Right cardiac atrium (tissue), 5 donors: ENCODE measurements around the gene HERC4. TPM values are rescaled to one million over a fixed set of nuclear protein-coding genes. Genes with fewer than 3 reads are reported as not detected.

ENCODE experiments used
- ATAC-seq, 2 donors: fragments of 200-7000 bp; cut with Tn5 transposase; one replicate each; pipeline versions ENCODE4 v1.8.0 to v1.9.1; 2020; ENCODE audit warnings: moderate library complexity in 2 of 2, mild to moderate bottlenecking in 1 of 2
- DNase-seq, 3 donors: peaks; one replicate each; pipeline ENCODE4 v3.0.0-alpha.2; 2020
- H3K27ac ChIP-seq: one replicate; pipeline ENCODE4 v1.5.1; 2013; ENCODE audit warnings: mild to moderate bottlenecking, low read length, control low read depth, moderate library complexity
- H3K27me3 ChIP-seq: one replicate; pipeline ENCODE4 v1.6.1; 2013; ENCODE audit not compliant: control insufficient read depth, insufficient read depth
- H3K4me1 ChIP-seq: one replicate; pipeline ENCODE4 v1.6.1; 2013; ENCODE audit warnings: low read length; ENCODE audit not compliant: control insufficient read depth, insufficient read depth
- H3K4me3 ChIP-seq: one replicate; pipeline ENCODE4 v1.5.1; 2013; ENCODE audit warnings: low read length, control low read depth
- H3K9me3 ChIP-seq: one replicate; pipeline ENCODE4 v1.6.1; 2013; ENCODE audit warnings: low read length; ENCODE audit not compliant: control insufficient read depth
- WGBS: extraction: QIAGEN DNeasy Blood & Tissue Kit; methylation state at CpG from one replicate; pipeline ENCODE4 v1.1.7; 2013; 5-methylcytosine and 5-hydroxymethylcytosine counted together
- intact Hi-C, 4 donors: fragments of 100-400 bp; cut with DNase I; formaldehyde crosslinking; loops; one replicate each; pipeline versions ENCODE4 v1.11.0 to v1.14.0; 2022 to 2023
- polyA plus RNA-seq: library from polyadenylated mRNA; stranded (reverse); fragments of 200-250 nt; gene quantifications from one replicate; pipeline ENCODE4 v1.2.3, GENCODE V29; 2013
- total RNA-seq, 4 donors: library from RNA; stranded (reverse); fragmentation: NEBNext Ultra II Directional; extraction: Animal tissue kit (Norgen Biotek cat#: 25700); gene quantifications; one replicate each; pipeline ENCODE4 v1.2.1, GENCODE V29; 2021
- donor health status: healthy with polysubstance abuse.
- donor health status: DM: no; HTN: yes; CAD: no.
- donor health status: DM: no; HTN: no; CAD: no.
- donor health status: DM: no; HTN: yes; CAD: no; lungs with severe emphysema.
- donor health status: DM: yes; HTN: yes; CAD: no.

The HERC4 gene
- total and polyA plus RNA-seq, 5 donors, result 14.0 to 37.0 (median 33.8) TPM

DNA sequence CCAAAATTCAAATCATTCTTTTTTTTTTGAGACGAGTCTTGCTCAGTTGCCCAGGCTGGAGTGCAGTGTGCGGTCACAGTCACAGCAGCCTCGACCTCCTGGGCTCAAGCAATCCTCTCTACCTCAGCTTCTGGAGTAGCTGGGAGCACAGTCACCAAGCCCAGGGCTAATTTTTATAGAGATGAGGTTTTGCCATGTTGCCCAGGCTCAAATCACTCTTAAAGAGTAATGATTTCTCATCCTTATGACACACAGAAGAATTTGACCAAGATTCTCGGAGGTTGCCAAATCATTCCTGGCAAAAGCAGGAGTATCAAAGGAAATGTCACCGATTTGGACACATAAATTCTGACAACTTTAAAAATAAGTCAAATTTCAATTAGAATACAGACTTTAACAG, 151.5 kb downstream of the HERC4 start:
- DNase-seq (no peak), ATAC-seq (no peak)
- 93% methylated on average over 5 of the region's 5 CpGs for WGBS

DNA sequence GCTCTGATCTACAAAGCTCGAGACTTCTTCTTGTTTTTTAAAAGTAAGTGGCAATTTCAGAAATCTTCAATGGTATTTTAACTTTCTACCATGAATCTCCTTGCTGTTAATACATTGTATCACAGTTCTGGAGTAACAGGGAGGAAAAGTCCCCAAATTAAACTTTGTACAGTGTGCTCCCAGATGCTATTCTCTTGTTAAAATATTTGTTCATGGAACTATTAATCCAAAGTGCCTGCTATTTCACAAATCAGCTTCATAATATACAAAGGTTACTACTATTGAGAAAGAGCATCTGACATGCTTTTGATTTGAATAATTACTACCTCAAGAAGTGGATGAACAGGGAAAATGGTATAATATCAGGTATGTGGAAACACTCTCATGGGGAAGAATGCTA, 154.0 kb downstream of the HERC4 start:
- ATAC-seq (no peak), DNase-seq (no peak)
- Histone ChIP-seq H3K27me3 (no peaks in the 10 kb centered on the region), H3K4me1 (no peaks in the 10 kb centered on the region), H3K9me3 (no peaks in the 10 kb centered on the region), H3K4me3 (no peak overlapping the region), H3K27ac (no peak overlapping the region)
- WGBS, result 97% methylated on average over 1 of the region's 1 CpG
- intact Hi-C loops, result no loop called here

More for the DNA sequence above, 151.5 kb downstream of the HERC4 start:
- no peaks in the 10 kb centered on the region for H3K27me3 ChIP-seq
- H3K9me3 ChIP-seq, result no peaks in the 10 kb centered on the region
- intact Hi-C loops, result no loop called here
- H3K4me3 ChIP-seq, result no peak overlapping the region
- H3K4me1 ChIP-seq, result no peaks in the 10 kb centered on the region
- no peak overlapping the region for H3K27ac ChIP-seq

DNA sequence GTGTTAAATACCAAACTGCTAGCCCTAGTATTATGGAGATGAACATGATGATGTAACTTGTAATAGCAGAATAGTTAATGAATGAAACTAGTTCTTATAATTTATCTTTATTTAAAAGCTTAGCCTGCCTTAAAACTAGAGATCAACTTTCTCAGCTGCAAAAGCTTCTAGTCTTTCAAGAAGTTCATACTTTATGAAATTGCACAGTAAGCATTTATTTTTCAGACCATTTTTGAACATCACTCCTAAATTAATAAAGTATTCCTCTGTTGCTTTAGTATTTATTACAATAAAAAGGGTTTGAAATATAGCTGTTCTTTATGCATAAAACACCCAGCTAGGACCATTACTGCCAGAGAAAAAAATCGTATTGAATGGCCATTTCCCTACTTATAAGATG, 157.4 kb downstream of the HERC4 start:
- no peaks in the 10 kb centered on the region for H3K9me3 ChIP-seq
- ATAC-seq (no peak), DNase-seq (no peak)
- intact Hi-C loops, result no loop called here
- no peak overlapping the region for H3K27ac ChIP-seq
- 69% methylated on average over 1 of the region's 1 CpG for WGBS
- H3K27me3 ChIP-seq, result no peaks in the 10 kb centered on the region
- no peak overlapping the region for H3K4me3 ChIP-seq
- H3K4me1 ChIP-seq, result no peaks in the 10 kb centered on the region

DNA sequence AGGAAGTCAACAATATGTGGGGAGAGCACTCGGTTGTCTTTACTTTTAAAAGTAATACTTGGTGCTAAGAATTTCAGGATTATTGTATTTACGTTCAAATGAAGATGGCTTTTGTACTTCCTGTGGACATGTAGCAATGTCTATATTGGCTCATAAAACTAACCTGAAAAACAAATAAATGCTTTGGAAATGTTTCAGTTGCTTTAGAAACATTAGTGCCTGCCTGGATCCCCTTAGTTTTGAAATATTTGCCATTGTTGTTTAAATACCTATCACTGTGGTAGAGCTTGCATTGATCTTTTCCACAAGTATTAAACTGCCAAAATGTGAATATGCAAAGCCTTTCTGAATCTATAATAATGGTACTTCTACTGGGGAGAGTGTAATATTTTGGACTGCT, 157.9 kb downstream of the HERC4 start:
- Histone ChIP-seq H3K4me3 (no peak overlapping the region), H3K4me1 (no peaks in the 10 kb centered on the region), H3K27me3 (no peaks in the 10 kb centered on the region), H3K27ac (no peak overlapping the region), H3K9me3 (no peaks in the 10 kb centered on the region)
- DNase-seq, result no peak
- 86% methylated on average over 2 of the region's 2 CpGs for WGBS
- intact Hi-C loops, result no loop called here
- ATAC-seq, result no peak

- DNase-seq, result no peak
- ATAC-seq, result no peak
- Histone ChIP-seq H3K4me1 (no peaks in the 10 kb centered on the region), H3K27ac (no peak overlapping the region), H3K27me3 (no peaks in the 10 kb centered on the region), H3K9me3 (no peaks in the 10 kb centered on the region), H3K4me3 (no peak overlapping the region)
- intact Hi-C loops, result no loop called here
- 94% methylated on average over 8 of the region's 8 CpGs for WGBS
Measured at GRCh38 chr10:67914777-67915340, 160.2 kb downstream of the HERC4 start.

DNA sequence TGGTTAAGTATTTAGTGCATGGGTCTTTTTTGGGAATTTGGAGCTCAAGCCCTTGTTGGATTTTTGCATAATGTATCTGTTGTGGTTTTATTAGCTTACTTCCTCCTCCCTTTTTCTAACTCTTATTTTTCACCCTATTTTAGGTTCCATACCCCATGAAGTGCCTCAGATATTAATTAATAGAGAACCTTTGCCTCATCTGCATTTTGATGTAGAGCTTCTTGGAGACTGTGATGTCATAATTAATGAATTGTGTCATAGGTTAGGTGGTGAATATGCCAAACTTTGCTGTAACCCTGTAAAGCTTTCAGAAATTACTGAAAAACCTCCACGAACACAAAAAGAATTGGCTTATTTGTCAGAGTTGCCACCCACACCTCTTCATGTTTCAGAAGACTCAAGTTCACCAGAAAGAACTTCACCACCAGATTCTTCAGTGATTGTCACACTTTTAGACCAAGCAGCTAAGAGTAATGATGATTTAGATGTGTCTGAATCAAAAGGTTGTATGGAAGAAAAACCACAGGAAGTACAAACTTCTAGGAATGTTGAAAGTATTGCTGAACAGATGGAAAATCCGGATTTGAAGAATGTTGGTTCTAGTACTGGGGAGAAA, 162.6 kb downstream of the HERC4 start:
- H3K27me3 ChIP-seq, result no peaks in the 10 kb centered on the region
- intact Hi-C loops, result no loop called here
- WGBS, result 84% methylated on average over 2 of the region's 2 CpGs
- ATAC-seq (no peak), DNase-seq (no peak)
- H3K4me1 ChIP-seq, result no peaks in the 10 kb centered on the region
- no peak overlapping the region for H3K27ac ChIP-seq
- no peaks in the 10 kb centered on the region for H3K9me3 ChIP-seq
- H3K4me3 ChIP-seq, result no peak overlapping the region

DNA sequence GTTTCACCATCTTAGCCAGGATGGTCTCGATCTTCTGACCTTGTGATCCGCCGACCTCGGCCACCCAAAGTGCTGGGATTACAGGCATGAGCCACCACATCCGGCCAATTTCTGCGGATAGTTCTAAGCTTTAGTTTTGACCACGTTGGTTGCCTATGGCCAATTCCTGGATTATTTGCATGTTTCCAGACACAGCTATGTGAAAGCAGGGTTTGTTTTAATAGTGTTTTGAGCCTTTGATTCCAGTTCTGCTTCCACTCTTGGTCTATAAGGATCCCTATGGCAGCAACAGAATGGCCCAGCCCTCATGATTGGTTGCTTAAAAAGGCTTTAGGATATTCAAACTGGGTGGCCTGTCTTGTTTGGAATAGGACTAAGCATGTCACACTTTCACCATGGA, 171.5 kb downstream of the HERC4 start:
- intact Hi-C loops, result no loop called here
- Histone ChIP-seq H3K27me3 (no peaks in the 10 kb centered on the region), H3K27ac (no peak overlapping the region), H3K4me3 (no peak overlapping the region), H3K9me3 (no peaks in the 10 kb centered on the region), H3K4me1 (no peaks in the 10 kb centered on the region)
- DNase-seq (no peak), ATAC-seq (no peak)
- 93% methylated on average over 7 of the region's 7 CpGs for WGBS

DNA sequence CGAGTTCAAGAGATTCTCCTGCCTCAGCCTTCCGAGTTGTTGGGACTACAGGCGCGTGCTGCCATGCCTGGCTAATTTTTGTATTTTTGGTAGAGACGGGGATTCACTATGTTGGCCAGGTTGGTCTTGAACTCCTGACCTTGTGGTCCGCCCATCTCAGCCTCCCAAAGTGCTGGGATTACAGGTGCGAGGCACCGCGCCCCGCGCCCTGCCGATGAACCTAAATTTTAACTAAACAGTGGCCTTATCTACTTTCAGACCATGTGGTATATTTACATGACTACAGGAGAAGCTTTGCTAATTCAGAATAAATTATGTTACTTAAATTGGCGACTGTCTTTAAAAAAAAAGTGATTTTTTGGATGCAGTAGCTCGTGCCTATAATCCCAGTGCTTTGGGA, 181.4 kb downstream of the HERC4 start:
- WGBS, result 93% methylated on average over 14 of the region's 14 CpGs
- intact Hi-C loops, result no loop called here

DNA sequence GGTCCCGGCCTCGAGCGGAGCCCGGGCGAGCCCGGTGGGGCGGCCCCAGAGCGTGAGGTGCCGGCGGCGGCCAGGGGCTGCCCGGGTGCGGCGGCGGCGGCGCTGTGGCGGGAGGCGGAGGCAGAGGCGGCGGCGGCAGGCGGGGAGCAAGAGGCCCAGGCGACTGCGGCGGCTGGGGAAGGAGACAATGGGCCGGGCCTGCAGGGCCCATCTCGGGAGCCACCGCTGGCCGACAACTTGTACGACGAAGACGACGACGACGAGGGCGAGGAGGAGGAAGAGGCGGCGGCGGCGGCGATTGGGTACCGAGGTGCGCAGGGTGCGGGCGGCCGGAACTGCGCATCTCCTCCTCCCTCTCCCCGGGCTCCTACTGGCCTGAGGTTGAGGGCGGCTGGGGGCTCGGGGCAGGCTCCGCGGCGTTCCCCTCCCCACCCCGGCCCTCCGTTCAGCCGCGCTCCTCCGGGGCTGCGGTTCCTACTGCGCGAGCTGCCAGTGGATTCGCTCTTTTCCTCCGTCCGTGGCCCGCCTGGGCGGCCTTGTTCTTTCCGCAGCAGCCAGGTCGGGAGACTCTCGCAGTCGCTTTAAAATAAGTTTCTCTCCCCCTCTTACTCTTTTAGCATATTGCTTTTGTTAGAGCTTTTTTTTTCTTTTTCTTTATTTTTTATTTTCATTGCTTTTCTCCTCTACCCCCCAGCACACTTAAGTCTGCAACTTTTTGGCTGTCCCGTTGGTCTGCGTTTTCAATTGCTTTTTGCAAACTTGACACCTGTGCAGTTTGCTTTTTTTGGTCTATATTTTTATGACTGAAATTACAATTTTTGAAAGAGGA, 190.0 kb downstream of the HERC4 start:
- no peaks in the 10 kb centered on the region for H3K27me3 ChIP-seq
- peak overlapping the region; percentile 88 for H3K27ac ChIP-seq
- intact Hi-C loops, result no loop called here
- ATAC-seq (peak; percentile 82 to 84), DNase-seq (peak; percentile 83 to 95 (median 94))
- peak overlapping the region; percentile 86 for H3K4me3 ChIP-seq
- WGBS, result under 1% methylated on average over 73 of the region's 73 CpGs
- H3K4me1 ChIP-seq, result peaks cover 4% of the 10 kb centered on the region
- no peaks in the 10 kb centered on the region for H3K9me3 ChIP-seq

More for the DNA sequence above, 181.4 kb downstream of the HERC4 start:
- no peak overlapping the region for H3K27ac ChIP-seq
- H3K4me1 ChIP-seq, result no peaks in the 10 kb centered on the region
- ATAC-seq, result no peak
- no peak for DNase-seq
- H3K9me3 ChIP-seq, result no peaks in the 10 kb centered on the region
- H3K4me3 ChIP-seq, result no peak overlapping the region
- no peaks in the 10 kb centered on the region for H3K27me3 ChIP-seq

DNA sequence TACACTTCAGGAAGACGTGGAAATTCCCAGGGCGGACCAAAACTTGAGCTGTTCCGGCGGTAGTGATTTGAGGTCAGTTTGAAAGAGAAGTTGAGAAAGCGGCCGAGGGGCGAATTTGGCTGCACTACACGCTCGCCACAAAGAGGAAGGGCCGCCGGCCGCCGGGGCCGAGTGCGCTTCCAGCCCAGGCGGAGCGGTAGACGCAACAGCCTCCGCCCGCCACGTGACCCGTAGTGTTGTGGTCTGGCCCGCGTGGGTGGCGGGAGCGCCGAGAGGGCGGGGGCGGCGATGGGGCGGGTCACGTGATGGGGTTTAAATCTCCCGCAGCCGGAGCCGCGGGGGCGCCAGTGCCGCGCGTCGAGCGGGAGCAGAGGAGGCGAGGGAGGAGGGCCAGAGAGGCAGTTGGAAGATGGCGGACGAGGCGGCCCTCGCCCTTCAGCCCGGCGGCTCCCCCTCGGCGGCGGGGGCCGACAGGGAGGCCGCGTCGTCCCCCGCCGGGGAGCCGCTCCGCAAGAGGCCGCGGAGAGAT, 190.7 kb downstream of the HERC4 start, which contains the start of gene SIRT1:
TSS of gene SIRT1 (plus strand) at position 344 of the 529 bp plus-strand sequence. CDS start at position 410, 66 bp downstream.
- H3K27ac ChIP-seq, result peak within 1 kb of the TSS; percentile 95
- H3K9me3 ChIP-seq, result no peaks in the 10 kb centered on the region

More for the DNA sequence above, 190.7 kb downstream of the HERC4 start, which contains the start of gene SIRT1:
- Histone ChIP-seq H3K4me1 (peaks cover 4% of the 10 kb centered on the region), H3K4me3 (peak within 1 kb of the TSS; percentile 86), H3K27me3 (no peaks in the 10 kb centered on the region)
- whole genome bisulfite sequencing, result under 1% methylated on average over 62 of the region's 62 CpGs
- peak; percentile 98 to 99 (median 99) for DNase-seq
- peak; percentile 98 for ATAC-seq
- intact Hi-C loops, result no loop called here
